NCI-H526 (cell line): Measurements from ENCODE around the gene DLG2.

ENCODE experiments used
- DNase-seq, 2 experiments: peaks; one replicate each; lab custom pipeline; 2025; lab: John Stamatoyannopoulos, UW

DLG2 gene

DNA sequence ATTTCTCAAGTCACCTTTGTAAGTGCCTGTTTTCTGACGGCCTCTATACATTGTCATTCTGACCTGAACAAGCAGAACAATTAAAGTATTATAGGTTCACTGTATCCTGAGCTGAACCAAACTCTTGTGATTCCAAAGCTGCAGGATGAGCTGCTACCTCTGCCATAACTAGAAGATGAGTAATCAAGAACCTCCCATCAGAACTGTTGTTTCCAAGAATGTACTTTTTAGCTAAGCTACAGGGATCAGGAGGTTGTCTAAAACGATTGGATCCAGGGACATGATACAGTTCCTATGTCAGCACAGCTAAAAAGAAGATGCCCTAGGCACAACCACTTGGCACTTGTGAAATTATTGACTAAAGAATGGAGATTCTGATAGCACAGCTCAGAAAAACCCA lies 2052.6 kb downstream of the DLG2 start:
- no peak for DNase-seq

DNA sequence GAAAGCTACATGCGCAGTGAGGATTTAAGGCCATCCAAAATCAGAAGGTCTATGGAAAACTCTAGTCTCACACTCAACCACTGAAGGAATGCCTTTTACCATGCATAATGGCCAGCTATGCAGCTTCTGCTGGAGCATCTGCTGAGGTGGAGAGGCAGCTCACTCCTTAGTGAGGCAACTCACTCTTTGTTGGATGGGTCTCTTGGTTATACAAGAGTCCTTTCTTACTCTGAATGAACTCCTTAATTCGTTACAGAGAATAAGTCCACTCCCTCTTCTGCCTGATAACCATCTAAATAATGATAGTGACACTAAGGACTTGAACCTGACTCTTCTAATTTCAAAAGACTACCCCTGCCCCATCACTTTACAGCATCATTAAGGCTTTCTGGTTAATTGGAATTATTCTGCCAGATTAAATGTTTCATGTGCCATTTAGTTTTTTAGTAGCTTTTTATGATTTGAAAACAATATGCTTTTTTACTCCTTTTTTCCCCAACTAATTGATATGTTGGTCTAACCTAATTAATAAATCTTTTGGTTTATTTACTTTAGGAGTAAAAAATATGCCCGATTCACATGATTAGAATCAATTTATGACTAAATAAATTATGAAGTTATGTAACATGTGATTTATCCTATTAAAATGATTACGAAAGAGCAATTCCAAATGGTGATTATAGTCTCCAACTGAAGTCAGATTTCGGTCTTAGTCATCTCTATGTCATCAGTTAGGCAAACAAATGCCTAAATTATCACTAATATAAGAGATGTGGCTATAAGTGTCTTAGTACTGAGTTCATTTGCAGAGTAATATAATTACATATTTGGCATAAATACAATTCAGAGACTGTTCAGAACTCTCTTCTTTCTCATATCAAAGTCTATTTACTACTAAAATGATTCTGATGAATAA lies 2054.3 kb downstream of the DLG2 start:
- DNase-seq: no peak

DNA sequence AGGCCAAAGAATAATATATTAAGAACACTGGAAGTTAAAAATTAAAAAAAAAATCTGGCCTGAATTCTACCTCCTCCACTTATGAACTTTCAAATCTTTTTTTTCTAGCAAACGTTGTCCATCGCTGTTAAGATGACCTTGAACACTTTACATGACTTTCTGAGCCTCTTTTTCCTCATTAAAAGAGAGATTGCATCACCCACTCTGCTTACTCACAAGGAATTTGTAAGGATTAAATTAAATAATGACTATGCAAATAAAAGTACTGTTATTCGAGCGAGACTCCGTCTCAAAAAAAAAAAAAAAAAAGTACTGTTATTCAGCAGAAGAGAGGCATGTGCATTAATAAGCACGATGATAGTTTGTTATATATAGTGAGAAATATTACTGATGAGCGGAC lies 2055.8 kb downstream of the DLG2 start:
- no peak for DNase-seq

DNA sequence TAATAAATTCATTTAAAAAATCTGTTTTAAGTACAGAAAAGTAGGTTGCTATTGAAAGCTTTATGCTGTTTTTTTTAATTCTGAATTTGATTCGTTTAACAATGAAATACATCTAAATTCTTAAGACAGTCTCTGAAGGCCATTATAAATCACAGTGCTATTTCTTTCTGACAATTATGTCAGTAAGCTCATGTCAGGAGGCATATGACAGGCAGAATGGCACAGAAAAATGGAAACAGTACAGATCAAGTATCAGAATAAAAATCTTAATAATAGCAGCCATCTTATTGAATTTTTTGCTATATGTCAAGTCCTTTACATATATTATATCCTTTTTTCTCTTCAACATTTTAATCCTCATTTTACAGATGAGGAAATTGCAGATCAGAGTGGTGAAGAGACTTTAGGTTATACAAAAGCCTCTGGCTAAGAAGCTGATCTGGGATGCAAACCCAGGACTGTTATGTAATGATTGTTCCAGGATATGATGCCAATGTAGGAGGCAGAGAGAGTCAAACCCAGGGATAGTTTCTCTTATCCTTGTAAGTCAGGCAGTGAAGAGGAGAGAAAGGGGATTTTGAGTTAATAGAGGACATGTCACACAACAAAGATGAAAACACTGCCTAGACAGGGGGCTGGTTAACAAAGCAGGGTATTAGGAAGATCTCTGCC lies 2057.9 kb downstream of the DLG2 start:
- no peak for DNase-seq

DNA sequence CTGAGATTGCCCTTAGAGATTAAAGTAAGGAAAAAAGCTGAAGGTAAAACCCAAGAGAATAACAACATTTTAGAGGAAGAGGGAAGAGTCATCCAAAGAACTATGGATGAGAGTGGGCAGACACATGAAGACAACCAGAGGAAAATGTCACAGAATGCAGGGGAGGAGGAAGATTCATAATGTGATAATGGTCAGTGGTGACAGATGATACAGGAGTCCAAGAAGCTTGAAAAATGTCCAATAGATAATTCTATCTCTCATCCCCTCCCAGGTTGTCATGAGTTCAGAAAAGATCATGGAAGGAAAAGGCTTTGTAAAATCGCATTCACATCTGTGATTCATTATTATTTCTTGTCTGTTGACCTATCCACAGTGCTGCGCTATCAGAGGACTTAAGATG lies 2058.6 kb downstream of the DLG2 start:
- DNase-seq: no peak

DNA sequence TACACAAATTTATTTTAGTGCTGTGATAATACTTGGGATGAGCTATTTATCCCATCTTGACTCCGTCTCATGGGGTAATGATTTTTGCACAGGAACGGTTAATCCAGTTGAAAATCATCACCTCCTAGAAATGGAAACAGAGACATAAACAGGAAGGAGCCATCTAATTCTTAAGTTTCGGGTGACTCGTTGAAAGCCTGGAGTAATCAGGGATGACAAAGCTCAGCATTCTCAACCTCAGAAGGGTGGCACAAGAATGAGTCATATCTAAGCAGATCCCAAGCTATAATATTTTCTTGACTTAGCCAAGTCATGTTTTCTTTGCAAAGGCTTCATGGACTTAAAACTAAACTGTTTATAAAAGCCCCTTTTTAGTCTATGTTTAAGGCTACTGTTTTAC lies 2060.2 kb downstream of the DLG2 start:
- no peak for DNase-seq

DNA sequence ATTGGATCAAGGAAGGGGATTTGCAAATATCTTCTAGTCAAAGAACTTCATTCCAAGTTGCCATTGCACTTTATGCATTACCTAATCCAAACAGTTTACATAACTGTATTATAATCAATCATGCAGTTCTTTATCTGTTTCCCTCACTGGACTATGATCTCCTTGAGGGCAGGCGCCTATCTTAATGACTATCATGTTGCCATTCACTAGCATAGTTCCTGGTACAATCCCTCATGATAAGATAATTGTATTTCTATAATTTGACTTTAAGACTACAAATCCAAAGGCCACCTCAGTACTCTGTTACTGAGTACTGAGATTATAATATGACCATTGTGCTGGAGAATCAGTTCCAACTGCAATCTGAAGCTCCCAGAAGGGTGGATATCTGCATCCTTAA lies 2062.3 kb downstream of the DLG2 start:
- DNase-seq: no peak

DNA sequence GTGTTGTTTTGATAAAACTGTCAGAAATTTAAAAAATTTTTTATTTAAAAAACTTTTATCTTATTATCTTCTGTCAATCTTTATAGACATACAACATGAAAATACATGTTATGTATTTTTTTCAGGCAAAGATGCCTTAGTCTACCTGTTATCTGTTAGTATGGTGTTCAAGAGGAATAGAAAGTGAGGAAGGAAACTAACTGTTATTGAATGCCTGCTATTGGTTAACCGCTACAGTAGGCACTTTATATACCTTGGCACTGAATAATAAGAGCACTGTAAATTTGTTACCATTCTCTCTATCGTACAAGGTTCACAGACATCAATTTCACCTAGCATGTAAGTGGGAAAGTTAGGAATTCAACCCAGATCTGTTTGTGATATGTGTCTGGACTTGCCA lies 2068.9 kb downstream of the DLG2 start:
- no peak for DNase-seq

DNA sequence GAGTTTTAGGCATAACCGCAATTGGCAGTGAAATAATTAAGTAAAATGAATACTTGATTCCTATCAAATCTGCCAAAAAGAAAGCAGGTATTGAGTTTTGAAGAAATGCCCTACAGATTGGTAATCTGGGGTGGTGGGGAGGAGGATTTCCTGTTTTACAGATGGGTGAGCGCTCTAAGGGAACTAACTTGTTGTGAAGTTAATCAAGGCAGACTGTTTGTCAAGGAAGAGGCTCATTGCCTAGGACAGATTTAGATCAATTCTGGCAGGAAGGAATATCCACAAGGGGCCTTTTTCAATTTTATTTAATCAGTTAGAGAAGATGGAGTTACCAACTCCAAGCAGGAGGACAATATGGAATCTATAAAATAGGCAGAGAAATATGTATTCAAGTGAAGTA lies 2069.5 kb downstream of the DLG2 start:
- DNase-seq: no peak

DNA sequence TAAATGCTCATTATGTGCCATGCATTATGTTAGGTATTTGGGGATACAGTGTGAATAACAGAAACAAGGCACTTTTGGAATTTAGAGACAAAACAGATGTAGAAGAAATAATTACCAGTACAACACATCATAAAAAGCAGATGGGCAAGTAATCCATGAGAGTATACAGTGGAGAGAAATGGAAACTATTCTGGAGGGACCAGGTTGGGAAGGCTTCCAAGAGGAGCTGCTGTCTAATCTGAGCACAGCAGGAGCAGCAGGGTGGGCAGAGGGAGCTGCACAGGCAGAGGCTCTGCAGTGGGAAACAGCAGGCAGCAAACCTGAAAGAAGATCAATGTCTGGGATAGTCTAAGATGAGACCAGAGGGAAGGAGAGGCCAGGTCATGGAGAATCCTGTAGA lies 2072.3 kb downstream of the DLG2 start:
- DNase-seq: no peak

DNA sequence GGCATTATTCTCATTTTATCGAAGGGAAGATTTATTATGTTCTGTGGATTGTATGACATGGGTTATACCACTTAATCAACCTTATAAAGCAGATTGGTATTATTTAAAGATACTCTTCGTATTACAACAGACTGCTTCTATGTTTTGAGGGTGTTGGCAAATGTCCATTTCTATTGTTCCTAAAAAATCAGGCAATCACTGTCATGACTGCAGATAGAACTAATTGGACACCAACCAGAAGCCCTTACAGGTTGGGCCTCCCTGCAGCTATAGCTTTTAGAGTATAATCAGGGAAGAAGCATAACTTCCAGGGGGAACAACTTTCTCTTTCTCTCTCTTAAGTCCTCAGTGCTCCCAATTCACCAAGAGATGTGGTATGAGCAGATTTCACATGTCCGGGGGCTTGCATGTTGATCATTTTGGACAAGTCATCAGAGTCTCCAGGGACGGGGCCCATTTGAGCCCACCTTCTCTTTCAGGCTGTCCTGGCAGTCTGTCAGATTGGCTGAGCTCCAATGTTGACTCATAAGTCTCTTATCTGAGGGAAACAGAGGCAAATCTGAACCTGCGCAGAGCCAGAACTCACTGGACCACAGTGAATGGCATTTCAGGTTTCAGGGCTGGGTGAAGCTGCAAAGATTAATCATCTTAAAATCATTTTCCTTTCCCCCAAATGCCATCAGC lies 2077.0 kb downstream of the DLG2 start:
- DNase-seq: no peak

DNA sequence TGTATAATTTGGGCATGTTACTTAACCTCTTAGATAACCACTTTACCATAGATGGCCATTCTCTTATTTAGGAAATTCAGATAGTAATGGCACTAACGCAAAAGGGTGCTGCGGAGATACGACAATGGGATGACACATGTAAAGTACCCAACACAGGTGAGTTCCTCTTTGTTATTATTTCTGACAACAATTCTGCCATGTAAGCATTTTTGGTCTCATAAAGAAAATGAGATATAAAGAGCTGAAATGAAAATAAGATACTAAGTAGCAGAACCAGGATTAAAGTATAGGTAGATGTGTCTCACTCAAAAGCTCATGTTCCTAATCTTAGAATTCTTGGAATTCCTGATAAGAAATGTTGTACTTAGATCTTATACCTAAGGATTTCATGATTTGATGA lies 2080.8 kb downstream of the DLG2 start:
- no peak for DNase-seq

DNA sequence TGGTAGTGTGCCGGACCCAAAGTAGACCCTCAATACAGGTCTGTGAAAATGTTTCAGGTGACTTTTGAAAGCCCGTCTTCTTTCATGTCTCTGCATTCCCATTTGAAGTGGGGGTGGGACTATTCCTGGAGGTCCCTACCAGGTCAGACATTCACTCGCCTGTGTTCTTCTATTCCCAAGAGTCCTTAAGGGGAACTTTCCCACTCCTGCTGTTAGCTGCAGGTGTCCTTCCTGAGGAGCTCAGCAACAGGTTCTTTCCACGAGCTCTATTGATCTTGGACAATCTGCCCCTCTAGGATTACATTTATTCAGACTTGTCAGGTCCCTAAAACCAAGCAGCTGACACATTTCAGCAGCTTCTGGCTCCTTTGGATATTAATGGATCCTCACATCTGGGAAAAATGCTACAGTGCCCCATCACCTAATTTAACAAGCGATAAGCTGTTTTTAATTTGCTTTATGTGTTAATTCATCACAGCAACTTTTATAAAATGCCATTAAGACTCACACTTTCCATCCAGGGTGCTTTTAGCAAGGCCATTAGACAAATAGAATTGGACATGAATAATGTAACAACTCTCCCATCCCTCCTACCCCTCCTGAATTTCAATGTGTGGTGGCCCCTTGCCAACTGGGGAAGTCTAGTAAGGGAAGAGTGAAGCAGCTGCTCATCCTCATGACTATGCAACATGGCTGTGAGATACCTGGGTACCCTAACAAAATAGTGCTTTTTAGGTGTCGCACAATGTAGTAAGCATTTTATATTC lies 2081.5 kb downstream of the DLG2 start:
- no peak for DNase-seq

DNA sequence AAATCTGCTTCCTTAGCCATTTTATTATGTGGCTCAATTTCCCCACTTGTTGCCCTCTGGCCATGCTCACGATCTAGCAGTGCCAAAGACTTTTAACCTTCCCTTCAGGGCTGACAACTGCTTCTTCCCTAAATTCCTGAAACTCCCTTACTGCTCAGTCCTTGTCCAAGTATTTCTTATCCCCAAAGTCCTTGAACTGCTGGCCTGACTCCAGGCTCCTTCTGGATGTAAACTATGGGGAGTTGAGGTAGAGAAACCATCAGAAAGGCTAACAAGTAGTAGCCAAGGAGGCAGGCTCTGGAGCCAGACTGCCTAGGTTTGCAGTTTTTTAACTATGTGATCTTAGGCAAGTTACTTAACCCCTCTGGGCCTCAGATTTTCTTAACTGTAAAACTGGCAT lies 2082.3 kb downstream of the DLG2 start:
- DNase-seq: no peak

DNA sequence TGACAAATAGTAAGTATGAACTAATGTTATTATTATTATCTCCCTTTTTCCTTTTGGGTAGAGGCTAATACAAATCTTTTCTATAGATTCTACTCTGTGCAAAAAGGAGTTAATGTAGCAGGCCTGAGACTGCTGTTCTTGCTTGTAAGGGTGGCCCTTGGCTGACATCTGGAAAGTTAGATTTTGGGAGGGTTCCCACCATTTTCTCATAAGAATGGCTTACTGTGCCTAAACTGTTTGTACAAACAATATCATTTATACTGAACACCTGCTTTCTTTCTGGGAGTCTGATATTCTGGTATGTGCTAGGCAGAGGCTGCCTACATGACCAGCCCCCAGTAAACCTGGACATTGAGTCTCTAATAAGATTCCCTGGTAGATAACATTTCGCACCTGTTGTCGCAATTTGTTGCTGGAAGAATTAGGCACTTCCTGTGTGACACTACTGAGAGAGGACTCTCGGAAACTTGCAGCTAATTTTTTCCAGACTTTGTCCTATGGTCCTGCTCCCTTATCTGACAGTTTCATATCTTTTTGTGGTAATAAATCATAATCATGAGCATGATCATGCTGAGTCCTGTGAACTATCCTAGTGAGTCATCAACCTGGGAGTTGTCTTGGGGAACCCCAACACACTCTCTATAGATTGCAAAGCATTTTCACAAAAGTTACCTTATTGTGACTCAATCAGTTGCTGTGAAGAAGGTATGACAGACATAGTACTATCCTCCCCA lies 2083.3 kb downstream of the DLG2 start:
- no peak for DNase-seq

DNA sequence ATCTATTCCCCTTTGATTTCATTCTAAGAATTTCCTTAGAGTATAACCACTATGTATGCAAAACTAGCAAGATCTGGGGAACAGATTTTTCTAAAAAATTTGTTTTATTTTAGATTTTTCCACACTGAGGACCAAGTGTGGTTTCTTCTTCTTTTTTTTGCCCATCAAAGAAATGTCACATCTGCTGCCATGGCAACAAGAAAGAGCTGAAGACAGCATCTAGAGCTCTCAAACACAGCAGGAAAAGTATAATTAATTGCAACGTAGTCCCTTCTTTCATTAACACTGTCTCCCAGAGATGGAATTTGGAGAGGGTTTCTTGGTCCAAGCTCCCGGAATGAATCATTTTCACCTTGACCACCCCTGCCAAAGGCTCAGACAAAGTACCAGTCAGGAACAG lies 2084.3 kb downstream of the DLG2 start:
- DNase-seq: no peak

DNA sequence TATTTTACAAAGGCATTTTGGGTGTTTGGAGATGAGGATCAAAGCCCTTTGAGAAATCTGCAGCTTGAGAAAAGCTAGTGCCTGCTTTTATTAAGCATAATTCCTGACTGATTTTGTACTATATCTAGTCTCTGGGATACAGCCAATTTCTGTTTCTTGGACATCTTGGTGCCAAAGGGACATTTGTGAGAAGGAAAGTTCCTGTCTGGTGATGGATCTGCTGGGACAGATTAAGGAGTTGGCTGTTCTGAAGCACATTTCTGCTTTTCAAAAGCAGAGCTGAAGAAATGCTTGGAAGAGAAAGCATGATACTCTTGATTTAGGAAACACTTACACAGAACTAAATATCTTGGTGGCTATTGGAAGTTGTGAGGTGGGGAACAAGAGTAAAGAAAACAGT lies 2086.4 kb downstream of the DLG2 start:
- DNase-seq: no peak

DNA sequence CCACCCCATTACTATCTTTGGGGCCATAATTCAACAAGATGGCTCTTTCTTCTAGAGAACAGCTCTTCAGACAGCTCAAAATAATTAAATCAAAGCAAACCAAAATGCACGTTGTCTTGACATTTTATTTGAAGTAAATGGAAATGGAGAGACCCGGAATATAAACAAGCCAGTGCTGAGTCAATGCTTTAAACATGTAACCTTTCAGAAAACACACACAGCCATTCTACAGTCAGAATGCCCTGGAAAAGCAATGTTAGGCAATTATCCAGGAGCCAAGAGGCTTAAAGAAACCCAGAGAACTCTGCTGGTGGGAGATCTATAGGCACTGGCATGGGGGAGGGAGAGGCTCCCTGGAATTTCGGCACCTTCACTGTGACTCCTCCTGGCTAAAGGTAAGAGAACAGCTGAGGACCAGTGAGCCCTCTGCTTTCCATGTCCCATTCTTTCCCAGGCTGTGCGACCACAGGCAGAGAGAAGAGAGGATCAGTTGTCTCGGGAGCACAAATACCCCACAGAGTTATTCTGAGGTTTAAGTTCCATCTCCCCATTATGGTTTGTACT lies 2086.9 kb downstream of the DLG2 start:
- no peak for DNase-seq

DNA sequence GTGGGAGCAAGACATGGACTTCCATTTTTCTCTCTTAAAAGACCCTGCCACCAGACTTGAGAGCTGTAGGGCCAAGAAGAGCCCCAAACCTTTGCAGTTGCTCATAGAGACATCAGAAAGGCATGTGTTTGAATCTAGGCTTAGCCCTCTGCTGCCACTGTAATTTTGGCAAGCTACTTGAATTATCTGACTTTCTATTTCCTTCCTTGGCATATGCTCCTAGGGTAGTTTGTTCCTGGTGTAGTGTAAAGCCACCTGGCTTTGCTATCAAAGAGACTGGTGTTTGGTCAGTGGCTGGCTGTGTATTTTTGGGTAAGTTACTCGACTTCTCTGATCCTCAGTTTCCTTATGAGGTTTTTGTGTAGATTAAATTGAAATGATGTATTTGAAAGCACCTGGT lies 2088.9 kb downstream of the DLG2 start:
- no peak for DNase-seq

DNA sequence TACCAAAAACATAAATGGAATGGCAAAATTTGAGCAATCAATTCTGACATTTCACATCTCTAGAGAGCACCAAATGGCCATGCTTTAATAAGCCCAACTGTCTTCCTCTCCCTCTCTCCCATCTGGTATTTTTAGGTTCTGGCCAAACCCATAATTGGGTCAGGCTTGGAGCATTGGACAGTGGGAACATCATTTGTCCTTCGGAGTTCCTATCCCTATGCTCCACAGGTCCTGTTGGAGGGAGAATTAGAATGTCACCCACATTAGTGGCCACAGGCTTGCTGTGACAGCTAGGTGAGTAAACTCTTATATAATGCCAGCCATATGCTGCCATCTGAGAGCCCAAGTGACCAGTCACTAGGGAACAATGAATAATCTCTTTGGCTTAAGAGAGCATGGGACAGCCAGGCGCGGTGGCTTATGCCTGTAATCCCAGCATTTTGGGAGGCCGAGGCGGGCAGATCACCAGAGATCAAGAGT lies 2090.0 kb downstream of the DLG2 start:
- DNase-seq: no peak

DNA sequence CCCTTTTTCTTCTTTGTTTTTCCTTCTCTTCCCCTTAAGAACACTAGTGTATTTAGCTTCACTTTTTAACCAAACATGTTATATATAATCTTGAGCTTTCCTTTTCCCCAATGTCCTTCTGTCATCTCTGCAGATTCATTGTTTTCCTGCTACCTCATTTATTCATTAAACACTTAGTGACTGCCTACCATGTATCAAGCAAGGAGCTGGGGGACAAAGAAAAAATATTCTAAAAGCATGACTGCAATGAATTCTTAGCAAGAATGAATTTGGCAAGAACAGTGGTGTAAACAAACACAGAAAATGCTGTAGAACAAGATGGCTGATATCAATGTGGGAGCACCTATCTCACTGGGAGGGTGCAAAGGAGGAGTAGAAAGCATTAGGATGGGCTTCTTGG lies 2094.0 kb downstream of the DLG2 start:
- no peak for DNase-seq
